HG02798 (cell line): ENCODE measurements around the gene FNDC3B.
"Not testable (repeated sequence)": the region's sequence is repeated elsewhere in the genome, so short reads cannot be mapped to it uniquely, and the experiment has no call there.

ENCODE experiments used
- ATAC-seq: cut with Tn5 transposase; IDR thresholded peaks from one replicate; pipeline ENCODE4 v1.9.1; 2021; ENCODE audit warnings: mild to moderate bottlenecking; ENCODE audit not compliant: unreplicated experiment, poor library complexity

The FNDC3B gene

DNA sequence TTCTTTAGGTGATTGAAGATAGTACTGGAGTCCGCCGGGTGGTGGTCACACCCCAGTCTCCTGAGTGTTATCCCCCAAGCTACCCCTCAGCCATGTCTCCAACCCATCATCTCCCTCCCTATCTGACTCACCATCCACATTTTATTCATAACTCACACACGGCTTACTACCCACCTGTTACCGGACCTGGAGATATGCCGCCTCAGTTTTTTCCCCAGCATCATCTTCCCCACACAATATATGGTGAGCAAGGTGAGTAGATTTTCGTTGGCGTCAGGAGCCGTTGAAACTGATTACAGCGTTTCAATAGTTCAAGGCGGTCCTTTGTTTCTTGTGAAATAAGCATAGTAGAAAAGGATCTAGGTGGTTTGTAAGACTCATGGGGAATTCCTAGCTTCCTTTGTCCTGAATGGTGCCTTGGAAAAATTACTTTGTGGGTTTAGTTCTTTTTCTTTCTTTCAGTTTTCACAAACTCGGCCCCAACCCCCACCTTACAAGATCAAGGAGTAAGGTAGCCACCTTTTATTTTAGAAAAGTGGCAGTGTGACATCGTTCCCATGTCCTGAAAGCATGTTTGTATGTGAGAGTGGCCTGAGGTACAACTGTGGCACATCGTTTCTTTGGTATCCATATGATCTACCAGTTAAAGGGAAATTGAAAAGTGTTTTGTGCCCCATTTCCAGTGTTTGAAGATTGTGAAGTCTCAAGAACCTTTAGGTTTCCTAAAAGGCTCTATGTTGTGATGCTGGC is 208.3 kb downstream of the FNDC3B start:
- no peak for ATAC-seq

DNA sequence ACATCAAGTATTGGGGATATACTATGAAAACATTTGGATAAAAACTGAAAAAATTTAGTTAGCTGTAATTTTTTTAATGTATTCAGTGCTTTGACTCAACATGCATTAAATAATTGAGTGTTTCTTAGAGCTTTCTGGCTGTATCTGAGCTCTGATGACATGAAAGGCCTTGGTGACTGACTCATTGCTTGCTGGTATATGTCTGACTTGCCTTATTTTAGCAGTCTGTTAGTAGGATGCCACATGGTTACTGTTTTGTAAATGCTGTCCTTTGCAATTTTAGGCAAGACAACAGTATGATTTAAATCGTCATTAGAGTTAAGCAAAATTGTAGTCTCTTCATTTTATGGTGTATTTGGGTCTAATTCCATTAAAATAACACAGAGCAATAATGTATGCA is 209.7 kb downstream of the FNDC3B start:
- ATAC-seq: no peak

DNA sequence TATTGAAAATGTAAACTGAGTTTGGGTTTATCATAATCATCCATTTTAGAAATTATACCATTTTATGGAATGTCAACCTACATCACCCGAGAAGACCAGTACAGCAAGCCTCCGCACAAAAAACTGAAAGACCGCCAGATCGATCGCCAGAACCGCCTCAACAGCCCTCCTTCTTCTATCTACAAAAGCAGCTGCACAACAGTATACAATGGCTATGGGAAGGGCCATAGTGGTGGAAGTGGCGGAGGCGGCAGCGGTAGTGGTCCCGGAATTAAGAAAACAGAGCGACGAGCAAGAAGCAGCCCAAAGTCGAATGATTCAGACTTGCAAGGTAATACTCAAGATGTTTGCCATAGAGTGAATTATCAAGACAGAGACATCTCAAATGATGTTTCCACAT is 211.8 kb downstream of the FNDC3B start:
- no peak for ATAC-seq

DNA sequence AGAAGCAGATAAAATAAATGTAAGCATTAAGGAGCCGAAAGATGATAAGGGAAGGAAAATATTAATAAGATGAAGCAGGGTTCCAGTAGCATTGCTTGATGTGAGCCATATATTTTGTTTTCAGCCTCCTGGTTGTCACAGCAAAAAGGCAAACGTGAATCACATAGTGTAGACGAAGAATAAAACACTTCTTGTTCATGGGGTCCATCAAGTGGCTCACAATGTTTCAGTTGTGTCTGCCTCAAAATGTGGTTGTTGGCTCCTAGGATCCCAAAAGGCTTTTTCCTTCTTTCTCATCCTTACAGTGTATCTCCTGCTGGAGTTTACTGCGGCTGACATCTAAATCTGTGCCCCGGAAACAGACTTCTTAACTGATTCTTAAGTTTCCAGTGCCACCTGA is 213.8 kb downstream of the FNDC3B start:
- no peak for ATAC-seq

DNA sequence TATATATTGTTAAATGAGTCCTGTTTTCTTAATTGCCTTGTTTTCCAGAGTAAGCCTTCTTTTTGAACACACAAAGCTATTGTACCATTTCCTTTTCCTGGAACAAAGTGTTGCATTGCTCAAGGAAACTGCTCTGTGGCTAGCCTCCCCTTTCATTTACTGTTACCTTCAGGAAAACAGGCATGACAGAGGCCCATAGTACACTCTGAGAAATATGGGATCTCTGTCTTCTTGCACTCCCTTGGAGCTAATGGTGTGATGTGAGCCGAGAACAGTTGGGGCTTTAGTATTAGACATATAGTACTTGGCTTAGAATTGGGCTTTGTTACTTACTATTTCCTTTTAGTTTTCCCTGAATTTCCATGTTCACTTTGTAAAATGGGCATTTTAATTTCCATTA is 215.2 kb downstream of the FNDC3B start:
- no peak for ATAC-seq

- ATAC-seq: not testable (repeated sequence)
Measured at GRCh38 chr3:172255321-172255720, 215.9 kb downstream of the FNDC3B start.

DNA sequence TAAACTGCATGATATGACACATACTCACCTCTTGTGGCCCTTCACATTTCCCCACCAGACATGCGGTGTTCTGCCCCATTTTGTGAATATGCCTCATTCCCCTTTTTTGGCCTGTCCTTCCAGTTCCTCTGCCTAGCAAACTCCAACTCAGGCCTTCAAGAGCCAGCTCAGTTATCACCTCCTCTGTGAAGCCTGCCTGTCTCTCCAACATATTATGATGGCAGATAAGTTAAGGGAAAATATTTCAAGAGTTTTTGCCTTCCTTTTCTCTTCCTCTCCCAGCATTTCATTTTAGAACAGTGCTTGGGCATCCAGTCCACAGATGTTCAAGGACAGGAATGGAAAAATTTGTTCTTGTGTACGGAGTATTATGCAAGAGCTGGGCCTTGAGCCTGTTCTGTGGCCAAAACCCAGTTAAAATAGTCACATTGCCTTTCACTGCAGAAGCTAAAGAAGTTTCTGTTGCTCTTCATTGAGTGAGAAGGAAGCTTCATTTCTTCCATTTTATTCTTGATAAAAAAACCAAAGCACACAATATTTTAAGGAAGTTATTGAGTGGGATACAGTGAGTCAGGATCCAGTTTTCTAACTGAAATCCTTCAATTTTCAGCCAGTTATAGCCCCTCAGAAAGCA is 216.8 kb downstream of the FNDC3B start:
- ATAC-seq: no peak

DNA sequence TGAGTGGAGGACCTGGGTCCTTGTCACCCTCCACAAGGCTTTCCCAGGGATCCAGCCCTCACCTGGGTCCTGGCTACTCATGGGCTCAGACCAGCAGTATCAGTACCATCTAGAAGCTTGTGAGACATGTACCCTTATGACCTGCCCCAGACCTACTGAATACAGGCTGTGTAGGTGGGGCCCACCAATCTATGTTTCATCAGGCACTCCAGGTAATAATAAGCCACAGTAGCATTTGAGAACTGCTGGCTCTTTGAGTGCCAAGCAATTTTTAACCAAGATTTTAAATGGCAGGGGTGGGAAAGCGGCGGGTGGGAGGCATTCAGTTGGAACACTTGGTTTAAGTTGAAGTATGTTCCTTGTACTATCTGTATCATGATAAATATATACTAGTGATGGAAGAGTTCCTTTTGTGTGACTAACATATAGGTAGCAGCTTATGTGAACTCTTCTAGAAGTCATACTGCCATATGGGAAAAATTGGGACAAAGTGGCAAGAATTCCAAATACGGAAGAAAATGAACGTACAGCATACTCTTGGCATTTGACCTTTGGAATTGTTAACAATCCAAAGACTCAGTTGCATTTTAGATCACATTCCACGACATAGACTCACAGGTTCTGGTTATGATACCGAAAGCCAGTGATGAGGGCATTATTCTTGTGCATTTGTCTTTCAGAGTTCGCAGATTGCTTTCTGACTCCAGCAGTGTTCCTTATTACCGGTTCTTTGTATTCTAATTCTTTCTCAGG is 218.4 kb downstream of the FNDC3B start:
- no peak for ATAC-seq

DNA sequence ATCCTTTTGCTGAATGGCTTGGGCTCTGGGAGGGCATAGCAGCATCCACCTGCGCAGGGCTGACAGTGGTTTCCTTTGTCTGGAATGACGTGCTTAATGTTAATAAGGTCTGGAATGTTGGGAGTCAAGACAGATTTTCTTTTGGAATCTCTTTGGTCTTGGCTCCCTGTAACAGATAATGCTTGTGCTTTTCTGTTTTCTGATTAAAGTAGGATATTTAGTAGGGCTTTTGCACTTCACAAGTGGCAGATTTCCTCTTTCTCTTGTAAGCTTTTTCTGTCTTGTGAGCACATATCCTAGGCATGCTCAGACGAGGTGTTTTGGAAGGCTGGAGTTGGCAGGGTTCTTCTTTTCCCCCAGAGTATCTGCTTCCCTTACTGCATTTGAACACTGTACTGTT is 219.2 kb downstream of the FNDC3B start:
- no peak for ATAC-seq

- no peak for ATAC-seq
Measured at GRCh38 chr3:172259111-172259541, 219.7 kb downstream of the FNDC3B start.

DNA sequence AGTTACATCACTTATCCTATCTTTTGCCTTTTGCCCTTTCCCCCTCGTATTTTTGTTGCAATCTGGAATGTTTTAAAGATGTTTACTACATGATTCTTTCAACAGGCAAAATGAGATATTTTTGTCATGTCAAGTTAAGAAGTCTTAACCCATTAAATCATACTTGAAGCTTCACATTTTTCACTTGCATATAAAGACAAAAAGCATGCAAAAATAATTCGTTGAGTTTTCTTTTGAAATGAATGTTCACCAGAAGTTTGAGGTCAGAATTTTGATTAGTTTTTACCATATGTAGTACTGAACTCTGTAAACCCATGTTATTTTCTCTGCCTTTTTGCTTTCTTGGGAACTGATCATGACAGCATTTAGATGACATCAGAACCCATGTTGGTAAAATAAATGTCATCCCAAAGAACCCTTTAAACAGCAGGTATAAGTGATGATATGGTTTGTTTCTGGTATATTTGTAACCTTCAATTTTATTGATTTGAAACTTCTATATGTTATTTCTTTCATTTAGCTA is 220.4 kb downstream of the FNDC3B start:
- no peak for ATAC-seq

DNA sequence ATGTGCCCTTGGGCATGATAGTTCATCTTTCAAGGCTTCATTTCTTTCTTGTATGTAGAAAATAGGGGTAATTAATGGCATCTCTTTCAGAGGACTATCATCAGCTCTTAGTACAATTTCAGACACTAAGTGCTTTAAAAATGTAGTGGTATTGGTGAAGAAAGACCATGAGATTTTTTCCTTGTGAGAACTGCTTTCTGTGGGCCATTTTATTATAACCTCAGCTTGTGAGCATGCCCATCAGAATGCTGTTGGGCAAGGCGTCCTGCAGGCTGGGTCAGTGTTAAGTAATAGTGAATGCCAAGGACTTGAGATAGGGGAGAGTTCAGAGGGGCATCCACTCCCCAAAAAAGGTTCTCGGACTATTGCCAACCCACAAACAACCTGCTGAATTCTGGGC is 221.0 kb downstream of the FNDC3B start:
- no peak for ATAC-seq

DNA sequence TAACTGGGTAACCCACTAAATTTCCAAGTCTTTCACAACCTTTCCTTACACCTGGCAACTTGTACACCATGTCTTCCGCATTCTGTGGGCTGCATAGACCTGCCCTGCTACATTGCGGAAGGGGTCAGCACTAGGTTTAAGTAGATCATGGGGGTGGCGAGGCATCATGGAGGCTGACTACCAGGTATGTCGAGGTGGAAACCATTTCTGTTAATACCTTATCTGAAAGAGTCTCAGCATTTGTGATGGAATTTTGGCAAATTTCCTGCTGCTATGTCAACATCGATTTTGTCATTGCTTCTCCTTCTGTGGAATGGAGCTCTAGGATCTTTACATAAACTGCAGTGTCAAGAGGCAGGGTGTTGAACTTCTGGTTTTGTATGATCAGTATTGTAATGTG is 221.7 kb downstream of the FNDC3B start:
- ATAC-seq: no peak

GRCh38 chr3:172262991-172263608 is 223.7 kb downstream of the FNDC3B start:
- no peak for ATAC-seq

DNA sequence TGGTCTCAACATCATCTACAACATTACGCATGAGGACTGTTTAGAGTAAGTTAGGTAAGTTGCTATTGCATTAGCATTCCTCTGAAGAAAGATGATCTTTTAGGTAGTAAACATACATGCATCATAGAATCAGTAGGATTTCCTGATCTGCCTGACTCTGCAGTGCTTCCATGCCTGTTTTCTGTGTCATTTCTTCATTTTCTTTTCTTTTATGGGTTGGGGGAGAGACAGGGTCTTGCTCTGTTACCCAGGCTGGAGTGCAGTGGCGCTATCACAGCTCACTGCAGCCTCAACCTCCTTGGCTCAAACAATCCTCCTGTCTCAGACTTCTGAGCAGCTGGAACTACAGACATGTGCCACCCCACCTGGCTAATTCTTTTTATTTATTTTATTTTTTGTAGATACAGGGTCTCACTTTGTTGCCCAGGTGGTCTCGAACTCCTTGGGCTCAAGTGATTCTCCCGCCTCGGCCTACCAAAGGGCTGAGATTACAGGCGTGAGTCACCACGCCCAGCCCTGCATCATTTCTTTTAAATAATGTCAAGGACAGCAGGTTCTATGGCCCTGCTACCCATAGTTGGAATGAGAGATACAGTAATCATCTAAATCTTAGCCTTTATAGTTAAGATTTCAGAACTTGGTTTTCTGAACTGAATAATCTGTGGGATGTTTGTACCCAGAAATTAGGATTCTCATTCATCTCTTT is 224.6 kb downstream of the FNDC3B start:
- no peak for ATAC-seq

- no peak for ATAC-seq
Measured at GRCh38 chr3:172266103-172266502, 226.7 kb downstream of the FNDC3B start.

DNA sequence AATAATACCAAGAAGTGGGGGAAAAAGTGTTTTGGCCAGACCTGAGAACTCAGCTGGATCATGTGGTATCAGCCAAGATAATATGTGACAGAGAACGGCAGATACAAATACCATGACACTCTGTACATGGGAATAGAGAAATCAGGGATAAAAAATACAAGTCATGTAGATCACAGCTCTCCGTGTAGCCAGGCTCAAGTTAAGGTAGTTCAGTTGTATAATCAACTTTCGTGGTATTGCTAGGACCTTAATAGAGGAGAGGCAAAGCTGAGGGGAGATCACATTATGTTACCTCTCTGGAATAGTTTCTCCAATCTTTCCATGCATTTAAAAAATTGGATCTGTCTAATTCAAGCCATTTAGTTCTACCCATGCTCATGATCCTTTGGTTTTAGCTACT is 229.0 kb downstream of the FNDC3B start:
- no peak for ATAC-seq

- no peak for ATAC-seq
Measured at GRCh38 chr3:172268868-172269267, 229.5 kb downstream of the FNDC3B start.

DNA sequence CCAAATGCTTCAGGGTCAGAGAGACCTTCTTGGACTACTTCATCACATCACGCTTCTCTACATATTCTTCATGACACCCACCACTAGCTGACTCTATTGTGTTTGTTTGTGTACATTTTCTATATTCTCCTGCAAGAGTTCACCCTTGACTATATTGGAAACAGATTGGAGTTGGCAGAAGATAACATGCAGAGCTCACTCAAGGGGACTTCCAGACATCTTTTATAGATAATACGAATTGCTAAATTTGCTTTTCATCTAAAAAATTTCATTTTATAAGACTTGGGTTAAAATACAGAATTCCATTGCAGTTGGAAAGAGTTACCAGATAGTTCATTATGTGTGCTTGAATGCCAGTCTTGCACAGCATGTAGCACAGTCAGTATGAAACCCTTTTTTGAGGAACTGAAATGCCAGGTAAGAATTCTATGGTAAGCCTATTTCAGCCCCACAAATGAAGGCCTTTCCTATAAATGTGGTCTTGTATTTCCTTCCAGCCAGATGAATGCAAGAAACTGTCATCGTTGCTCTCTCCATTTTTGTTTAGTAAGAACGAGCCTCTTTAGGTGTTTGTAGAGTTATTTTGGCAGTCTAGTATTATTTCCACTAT is 231.3 kb downstream of the FNDC3B start:
- peak; percentile 94 for ATAC-seq
